ENCODE data around the gene LYRM2. TPM values are rescaled to one million over a fixed set of nuclear protein-coding genes. Genes with fewer than 3 reads are reported as not detected.

LYRM2 gene
- total and polyA plus RNA-seq, 2 of the 8 experiments (the other 6 are each of a cell fraction or from before 2014, with no cell fraction given), result 7.3 to 25.7 TPM

GRCh38 chr6:89682991-89683390 lies 44.4 kb upstream of the LYRM2 start:
- no peaks in the 10 kb centered on the region for H3K23me2 ChIP-seq (ENCODE audit: low read depth, low read length)
- no peaks in the 10 kb centered on the region for H4K20me1 ChIP-seq (replicated peaks in 1 of 2; ENCODE audit: control insufficient read depth in 1 of 2, insufficient read depth in 2 of 2, low read length in 2 of 2)
- no peak overlapping the region for H2AFZ ChIP-seq (ENCODE audit: low read length)
- H3K27me3 ChIP-seq (replicated peaks in 1 of 4; ENCODE audit: control insufficient read depth in 3 of 4, extremely low read depth in 1 of 4, insufficient read depth in 3 of 4, low read length in 3 of 4), result no peaks in the 10 kb centered on the region
- no peaks in the 10 kb centered on the region for H3K9me3 ChIP-seq (ENCODE audit: insufficient read depth in 2 of 2, low read depth in 1 of 2, low read length in 1 of 2)
- no peak overlapping the region for H3K27ac ChIP-seq (ENCODE audit: low read depth, low read length)
- H2BK15ac ChIP-seq (ENCODE audit: low read length), result no peak overlapping the region
- no peak overlapping the region for H3K4me3 ChIP-seq (ENCODE audit: extremely low read depth in 1 of 4, insufficient read depth in 2 of 4, low read depth in 3 of 4, low read length in 4 of 4)
- H3K14ac ChIP-seq (ENCODE audit: insufficient read length), result no peak overlapping the region
- WGBS, 2 experiments (ENCODE audit: extremely low coverage in 1 of 2, insufficient coverage in 1 of 2, insufficient read length in 1 of 2, insufficient replicate concordance in 2 of 2, low coverage in 1 of 2, low lambda C conversion rate in 2 of 2, missing lambda C conversion rate in 1 of 2), result 100% methylated on average over 1 of the region's 1 CpG; no CpG with 5 or more reads in 1 of the 2 experiments
- H4K91ac ChIP-seq (replicated peaks; ENCODE audit: insufficient read length, low read length), result no peak overlapping the region
- H2BK20ac ChIP-seq (ENCODE audit: low read length), result no peak overlapping the region
- ChIA-PET POLR2A (ENCODE audit: partially characterized antibody) (no interaction called here), CTCF (ENCODE audit: partially characterized antibody) (interaction anchor here (0.9 to 1.9 kb wide), 2 partner anchors 12 to 42 kb away, joined by 3 to 10 read pairs; no protein-coding TSS in a partner anchor)
- H4K8ac ChIP-seq (ENCODE audit: extremely low read depth, insufficient read depth, low read length), result no peak overlapping the region
- no peak overlapping the region; the same call in 1 of the 2 replicates for H3K18ac ChIP-seq (ENCODE audit: extremely low read depth, low read length)
- no peak overlapping the region for H3K9ac ChIP-seq (replicated peaks in 1 of 4; ENCODE audit: extremely low read depth in 1 of 4, low read depth in 3 of 4, low read length in 3 of 4)
- DNase-seq (ENCODE audit: low read depth in 1 of 2, low spot score in 2 of 2) (no peak), FAIRE-seq (no peak)
- H4K5ac ChIP-seq (ENCODE audit: insufficient read length, low read depth, low read length), result no peak overlapping the region
- no peak overlapping the region for H2BK120ac ChIP-seq (replicated peaks; ENCODE audit: low read depth, low read length)
- no peak overlapping the region for H3K4me2 ChIP-seq (ENCODE audit: insufficient read depth in 1 of 2, low read depth in 2 of 2, low read length in 2 of 2)
- H3K79me2 ChIP-seq (ENCODE audit: control insufficient read depth in 1 of 2, insufficient read depth in 2 of 2, low read length in 2 of 2), result no peaks in the 10 kb centered on the region
- no peak overlapping the region for H3K4ac ChIP-seq (replicated peaks; ENCODE audit: insufficient read length, low read depth, low read length)
- no peak overlapping the region for H3K56ac ChIP-seq (replicated peaks; ENCODE audit: insufficient read length, low read depth, low read length)
- peaks cover 44 to 93% (median 75%) of the 10 kb centered on the region in 4 experiments for H3K36me3 ChIP-seq (ENCODE audit: control insufficient read depth in 2 of 4, insufficient read depth in 4 of 4, low read length in 3 of 4)
- H3K79me1 ChIP-seq (ENCODE audit: low read depth, low read length), result no peaks in the 10 kb centered on the region; the same call in 1 of the 2 replicates
- no peak overlapping the region; the same call in 1 of the 2 replicates for H2BK12ac ChIP-seq (ENCODE audit: low read depth, low read length)
- no peak overlapping the region for H2BK5ac ChIP-seq (ENCODE audit: low read depth, low read length)
- peaks cover 10 to 23% (median 14%) of the 10 kb centered on the region in 4 experiments; a peak in 6 of 7 replicates for H3K4me1 ChIP-seq (replicated peaks in 1 of 4; ENCODE audit: control insufficient read depth in 3 of 4, insufficient read depth in 4 of 4, low read length in 3 of 4)
- H3K23ac ChIP-seq (ENCODE audit: insufficient read length), result no peak overlapping the region
- H2AK5ac ChIP-seq (ENCODE audit: low read depth, low read length), result no peak overlapping the region
- TF ChIP-seq CTCF (IDR thresholded peaks at IDR 0.05; ENCODE audit: control extremely low read depth in 1 of 3, insufficient read depth in 1 of 3, low read depth in 1 of 3, low read length in 3 of 3) (peak in 1 of 3 experiments; percentile 18; a peak in 2 of 4 replicates), RNF2 (IDR thresholded peaks at IDR 0.05; ENCODE audit: borderline replicate concordance, low read depth, low read length, missing control alignments, poor library complexity, severe bottlenecking) (no peak)
